ENCODE data around the gene LRP3. TPM values are rescaled to one million over a fixed set of nuclear protein-coding genes. Genes with fewer than 3 reads are reported as not detected.

LRP3 gene
- total RNA-seq, 1 donor from 2014 or later = 28.8 TPM

DNA sequence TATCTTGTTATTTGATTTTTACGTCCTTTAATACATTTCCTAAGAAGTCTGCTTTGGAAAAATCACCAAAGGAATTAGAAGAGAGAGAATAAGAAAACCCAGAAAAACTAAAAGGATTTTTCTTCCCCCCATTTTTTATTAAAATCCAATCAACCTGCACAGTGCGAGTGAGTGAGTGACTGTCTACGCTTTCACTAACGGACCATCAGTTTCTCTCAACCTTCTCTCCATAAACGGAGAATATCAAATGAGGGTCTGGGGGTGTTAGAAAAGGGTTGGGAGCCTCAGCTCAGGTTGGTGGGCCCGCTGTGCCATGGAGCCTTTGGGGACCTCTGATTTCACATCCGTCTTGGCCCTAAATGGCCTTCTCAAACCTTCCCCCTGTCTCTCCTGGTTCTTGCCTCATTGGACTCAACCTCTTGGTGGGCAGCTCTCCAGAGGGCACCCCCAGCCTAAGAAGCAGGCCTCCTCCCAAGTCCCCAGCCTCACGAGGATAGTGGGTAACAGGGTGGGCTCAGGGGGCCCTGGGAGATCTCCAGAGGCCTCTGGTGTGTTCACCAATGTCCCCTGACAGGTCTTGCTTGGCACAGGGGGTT lies 763 bp upstream of the LRP3 start:
- no peaks in the 10 kb centered on the region for H3K36me3 ChIP-seq
- intact Hi-C loops (cut with DNase I) = no loop called here
- DNase-seq (ENCODE audit: low spot score in 2 of 2) = no peak
- TF ChIP-seq, protein P1, sequence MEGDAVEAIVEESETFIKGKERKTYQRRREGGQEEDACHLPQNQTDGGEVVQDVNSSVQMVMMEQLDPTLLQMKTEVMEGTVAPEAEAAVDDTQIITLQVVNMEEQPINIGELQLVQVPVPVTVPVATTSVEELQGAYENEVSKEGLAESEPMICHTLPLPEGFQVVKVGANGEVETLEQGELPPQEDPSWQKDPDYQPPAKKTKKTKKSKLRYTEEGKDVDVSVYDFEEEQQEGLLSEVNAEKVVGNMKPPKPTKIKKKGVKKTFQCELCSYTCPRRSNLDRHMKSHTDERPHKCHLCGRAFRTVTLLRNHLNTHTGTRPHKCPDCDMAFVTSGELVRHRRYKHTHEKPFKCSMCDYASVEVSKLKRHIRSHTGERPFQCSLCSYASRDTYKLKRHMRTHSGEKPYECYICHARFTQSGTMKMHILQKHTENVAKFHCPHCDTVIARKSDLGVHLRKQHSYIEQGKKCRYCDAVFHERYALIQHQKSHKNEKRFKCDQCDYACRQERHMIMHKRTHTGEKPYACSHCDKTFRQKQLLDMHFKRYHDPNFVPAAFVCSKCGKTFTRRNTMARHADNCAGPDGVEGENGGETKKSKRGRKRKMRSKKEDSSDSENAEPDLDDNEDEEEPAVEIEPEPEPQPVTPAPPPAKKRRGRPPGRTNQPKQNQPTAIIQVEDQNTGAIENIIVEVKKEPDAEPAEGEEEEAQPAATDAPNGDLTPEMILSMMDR (IDR thresholded peaks at IDR 0.05) = no peak
- H3K9me3 ChIP-seq = no peaks in the 10 kb centered on the region
- H3K4me1 ChIP-seq = peaks cover 0 to 10% of the 10 kb centered on the region in 2 donors
- H3K27ac ChIP-seq = no peak overlapping the region
- H3K4me3 ChIP-seq = peak overlapping the region; percentile 41 to 91
- no peaks in the 10 kb centered on the region for H3K27me3 ChIP-seq

DNA sequence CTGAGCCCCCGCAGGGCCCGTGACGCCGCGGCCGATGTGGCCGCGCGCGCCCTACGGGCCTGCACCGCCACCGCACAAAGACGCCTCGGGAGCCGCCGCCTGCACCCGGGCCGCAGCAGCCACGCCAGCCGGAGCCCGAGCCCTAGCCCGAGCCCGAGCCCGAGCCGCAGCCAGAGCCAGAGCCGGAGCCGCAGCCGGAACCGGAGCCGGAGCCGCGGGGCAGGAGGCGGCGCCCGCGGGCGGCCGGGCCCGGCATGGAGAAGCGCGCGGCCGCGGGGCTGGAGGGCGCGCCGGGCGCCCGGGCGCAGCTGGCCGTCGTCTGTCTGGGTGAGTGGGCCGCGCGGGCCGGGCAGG lies 379 bp downstream of the LRP3 start:
- intact Hi-C loops (cut with DNase I) = loop anchor here (2.0 kb wide), 1 partner anchor 50 kb away; no protein-coding TSS in a partner anchor
- no peaks in the 10 kb centered on the region for H3K27me3 ChIP-seq

DNA sequence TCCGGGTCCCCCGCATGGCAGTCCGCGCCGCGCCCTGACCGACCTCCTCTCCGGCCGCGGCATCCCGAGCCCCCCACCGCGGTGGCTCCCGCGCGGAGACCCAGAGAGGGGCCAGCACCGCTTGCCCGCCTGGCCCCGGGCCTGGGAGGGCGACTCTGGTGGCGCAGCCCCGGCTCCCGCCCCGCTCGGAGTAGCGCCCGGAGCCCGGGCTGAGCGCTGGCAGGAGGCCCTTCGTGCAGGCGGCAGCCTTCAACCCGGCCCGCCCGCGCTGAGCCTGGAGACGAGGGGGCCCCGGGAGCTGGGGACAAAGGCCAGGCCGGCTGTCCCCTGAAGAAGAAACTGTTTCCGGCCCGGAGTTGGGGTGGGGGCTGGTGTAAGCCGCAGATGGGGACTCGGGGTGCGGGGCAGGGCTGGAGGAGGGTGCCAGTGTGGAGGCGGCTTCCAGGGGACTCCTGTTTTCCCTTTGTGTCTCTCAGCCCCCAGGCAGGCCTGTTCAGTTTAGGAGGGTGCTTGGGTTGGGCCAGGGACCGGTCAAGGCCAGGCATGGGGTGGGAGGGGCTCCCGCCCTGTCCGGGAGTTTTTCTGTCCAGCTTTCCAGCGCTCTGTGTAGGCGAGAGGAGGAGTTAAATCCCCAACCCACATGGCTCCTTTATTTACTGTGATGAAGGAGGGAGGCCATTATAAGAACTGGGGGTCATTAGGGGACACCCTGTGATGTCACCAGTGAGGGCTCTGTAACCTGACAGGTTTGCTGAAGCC lies 935 bp downstream of the LRP3 start:
- no peak for DNase-seq (ENCODE audit: low spot score in 2 of 2)
- no peaks in the 10 kb centered on the region for H3K27me3 ChIP-seq
- intact Hi-C loops (cut with DNase I) = loop anchor here (2.0 kb wide), 1 partner anchor 50 kb away; no protein-coding TSS in a partner anchor
- H3K4me1 ChIP-seq = peaks cover 0 to 10% of the 10 kb centered on the region in 2 donors
- H3K4me3 ChIP-seq = peak overlapping the region; percentile 76 to 91
- TF ChIP-seq, protein P1 (IDR thresholded peaks at IDR 0.05) = no peak
- H3K27ac ChIP-seq = peak overlapping the region; percentile 33 to 44
- H3K9me3 ChIP-seq = no peaks in the 10 kb centered on the region
- H3K36me3 ChIP-seq = no peaks in the 10 kb centered on the region

More for the DNA sequence above, 379 bp downstream of the LRP3 start:
- peak overlapping the region; percentile 76 to 91 for H3K4me3 ChIP-seq
- H3K9me3 ChIP-seq = no peaks in the 10 kb centered on the region
- DNase-seq (ENCODE audit: low spot score in 2 of 2) = no peak
- peaks cover 0 to 10% of the 10 kb centered on the region in 2 donors for H3K4me1 ChIP-seq
- no peaks in the 10 kb centered on the region for H3K36me3 ChIP-seq
- TF ChIP-seq, protein P1 (IDR thresholded peaks at IDR 0.05) = no peak
- peak overlapping the region in 1 of 2 donors; percentile 44 for H3K27ac ChIP-seq

DNA sequence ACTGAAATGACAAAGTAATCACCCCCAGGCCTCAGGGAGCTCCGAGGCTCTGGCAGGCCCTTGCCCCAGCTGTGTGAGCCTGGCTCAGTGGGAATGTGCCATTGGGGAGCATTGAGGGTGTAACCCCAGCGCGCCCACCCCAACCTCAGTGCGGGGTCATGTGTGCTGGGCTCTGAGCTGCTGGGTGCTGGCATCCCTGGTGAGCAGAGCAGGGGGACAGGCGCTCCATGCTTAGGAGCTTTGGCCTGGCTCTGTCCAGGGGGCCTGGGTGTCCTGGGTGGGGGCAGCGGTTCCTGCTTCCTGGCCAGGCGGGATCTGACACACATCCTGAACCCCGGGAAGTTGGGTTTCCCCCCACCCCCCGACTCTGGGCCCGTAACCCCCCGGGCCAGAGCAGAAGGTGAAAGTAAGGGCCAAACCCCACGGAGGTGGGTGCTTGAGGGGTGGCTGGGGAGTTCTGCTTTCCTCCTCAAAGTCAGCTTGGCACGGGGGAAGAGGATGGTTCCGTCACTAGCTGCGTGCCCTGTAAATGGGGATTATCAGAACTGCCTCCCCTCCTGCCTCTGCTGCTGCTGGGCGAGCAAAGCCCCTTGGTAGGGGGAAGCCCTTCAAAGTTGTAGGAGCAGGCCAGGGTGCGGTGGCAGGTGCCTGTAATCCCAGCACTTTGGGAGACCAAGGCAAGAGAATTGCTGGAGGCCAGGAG lies 1.7 kb downstream of the LRP3 start:
- no peak for DNase-seq (ENCODE audit: low spot score in 2 of 2)
- Histone ChIP-seq H3K9me3 (no peaks in the 10 kb centered on the region), H3K27me3 (no peaks in the 10 kb centered on the region), H3K4me3 (peak overlapping the region; percentile 76 to 91), H3K36me3 (no peaks in the 10 kb centered on the region), H3K27ac (peak overlapping the region in 1 of 2 donors; percentile 33), H3K4me1 (peaks cover 0 to 10% of the 10 kb centered on the region in 2 donors)
- intact Hi-C loops (cut with DNase I) = loop anchor here (2.0 kb wide), 1 partner anchor 51 kb away; no protein-coding TSS in a partner anchor
- TF ChIP-seq, protein P1 (IDR thresholded peaks at IDR 0.05) = no peak

DNA sequence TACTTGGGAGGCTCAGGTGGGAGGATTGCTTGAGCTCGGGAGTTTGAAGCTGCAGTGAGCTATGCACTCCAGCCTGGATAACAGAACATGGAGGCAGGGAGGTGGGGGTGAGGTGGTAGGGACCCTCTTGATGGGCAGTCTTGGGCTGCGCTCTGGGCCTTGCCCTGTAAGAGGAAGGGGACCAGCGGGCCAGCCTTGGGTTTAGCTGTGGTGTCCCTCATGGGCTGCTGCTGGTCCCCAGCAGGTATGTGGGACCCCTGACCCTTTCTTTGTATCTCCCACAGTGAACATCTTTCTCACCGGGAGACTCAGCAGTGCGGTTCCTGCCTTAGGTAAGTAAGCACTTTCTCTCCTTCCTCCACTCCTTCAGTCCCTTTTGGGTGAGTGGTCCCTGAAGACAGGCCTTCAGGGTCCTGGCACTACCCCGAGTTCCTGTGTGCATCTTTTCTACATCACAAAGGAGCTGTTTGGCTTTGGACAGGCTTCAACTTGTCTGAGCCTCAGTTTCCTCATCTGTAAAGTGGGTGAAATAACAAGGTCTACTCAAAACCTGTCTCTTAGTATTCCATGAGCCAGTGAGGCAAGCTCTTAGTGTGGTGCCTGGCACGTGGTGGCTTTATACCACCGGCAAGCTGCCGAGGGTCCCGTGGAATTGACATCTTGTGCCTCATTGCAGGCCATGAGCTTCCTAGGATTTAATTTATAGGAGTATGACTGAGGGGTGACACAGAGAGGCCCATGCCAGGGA lies 2.5 kb downstream of the LRP3 start:
- no peak overlapping the region for H3K4me3 ChIP-seq
- intact Hi-C loops (cut with DNase I) = no loop called here
- DNase-seq (ENCODE audit: low spot score in 2 of 2) = no peak
- H3K9me3 ChIP-seq = no peaks in the 10 kb centered on the region
- no peaks in the 10 kb centered on the region for H3K36me3 ChIP-seq
- H3K4me1 ChIP-seq = peaks cover 0 to 10% of the 10 kb centered on the region in 2 donors
- H3K27ac ChIP-seq = no peak overlapping the region
- H3K27me3 ChIP-seq = no peaks in the 10 kb centered on the region
- TF ChIP-seq, protein P1 (IDR thresholded peaks at IDR 0.05) = no peak
